Peyer's patch (tissue), 4 donors: ENCODE measurements around the gene MIGA1. TPM values are rescaled to one million over a fixed set of nuclear protein-coding genes. Genes with fewer than 3 reads are reported as not detected.

Experiments used
- DNase-seq, 3 donors: peaks; one replicate each; pipeline ENCODE4 v3.0.0-alpha.2; 2017 to 2019
- H3K27ac ChIP-seq, 4 donors: fragments of 200-600 bp; sonication (generic); one replicate each; pipeline ENCODE4 v1.5.1; 2016 to 2019
- H3K27me3 ChIP-seq, 2 donors: fragments of 200-600 bp; sonication (generic); one replicate each; pipeline ENCODE4 v1.5.1; 2019
- H3K36me3 ChIP-seq, 3 donors: fragments of 200-600 bp; sonication (generic); one replicate each; pipeline ENCODE4 v1.5.1; 2016 to 2019
- H3K4me1 ChIP-seq, 4 donors: fragments of 200-600 bp; sonication (generic); one replicate each; pipeline ENCODE4 v1.5.1; 2016 to 2019
- H3K4me3 ChIP-seq, 4 donors: fragments of 200-600 bp; sonication (generic); 1 replicate in 3 of 4; 2 replicates in 1 of 4; pipeline ENCODE4 v1.5.1; 2016 to 2019; ENCODE audit warnings: mild to moderate bottlenecking in 1 of 4
- H3K9me3 ChIP-seq, 4 donors: fragments of 200-600 bp; sonication (generic); one replicate each; pipeline ENCODE4 v1.5.1; 2016 to 2019; ENCODE audit warnings: mild to moderate bottlenecking in 1 of 4
- POLR2A ChIP-seq, 2 donors: fragments of 450-650 bp; IDR thresholded peaks; one replicate each; pipeline ENCODE4 v1.5.1; 2017; ENCODE audit warnings: antibody characterized with exemption in 2 of 2, mild to moderate bottlenecking in 2 of 2, moderate library complexity in 2 of 2
- total RNA-seq, 4 donors: library from RNA; depleted of rRNA; stranded (reverse); fragments of >200 nt; gene quantifications; one replicate each; pipeline ENCODE4 v1.1.0, GENCODE V29; 2016
- TF ChIP-seq, protein P1 (sequence below), 6 experiments: fragments of 450-650 bp in 4 of 6; fragments of 200-600 bp in 2 of 6; sonication (generic) in 1 of 6; IDR thresholded peaks; one replicate each; pipeline ENCODE4 v1.5.1; 2017 to 2019; ENCODE audit warnings: antibody characterized with exemption in 6 of 6, mild to moderate bottlenecking in 3 of 6, moderate library complexity in 1 of 6

The MIGA1 gene
- total RNA-seq, 4 donors from 2014 or later, result 7.4 to 21.9 (median 17.4) TPM

DNA sequence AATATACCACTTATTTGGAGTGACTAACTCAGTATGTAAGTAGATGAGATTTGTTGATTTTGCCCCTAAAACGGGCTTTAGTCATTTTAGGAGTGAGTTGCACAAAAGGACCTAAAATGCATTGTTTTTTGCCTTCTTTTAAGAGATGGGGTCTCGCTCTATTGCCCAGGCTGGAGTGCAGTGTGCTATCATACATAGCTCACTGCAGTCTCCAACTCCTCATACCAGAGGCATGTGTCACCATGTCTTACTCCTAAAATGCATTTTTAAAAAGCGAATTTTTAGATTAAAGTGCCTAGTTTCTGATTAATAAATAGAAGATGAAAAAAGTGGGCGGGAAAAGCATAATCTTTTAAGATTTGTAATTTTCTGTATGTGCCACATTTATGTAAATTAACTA, 97.4 kb downstream of the MIGA1 start:
- DNase-seq, result no peak
- TF ChIP-seq, protein P1, sequence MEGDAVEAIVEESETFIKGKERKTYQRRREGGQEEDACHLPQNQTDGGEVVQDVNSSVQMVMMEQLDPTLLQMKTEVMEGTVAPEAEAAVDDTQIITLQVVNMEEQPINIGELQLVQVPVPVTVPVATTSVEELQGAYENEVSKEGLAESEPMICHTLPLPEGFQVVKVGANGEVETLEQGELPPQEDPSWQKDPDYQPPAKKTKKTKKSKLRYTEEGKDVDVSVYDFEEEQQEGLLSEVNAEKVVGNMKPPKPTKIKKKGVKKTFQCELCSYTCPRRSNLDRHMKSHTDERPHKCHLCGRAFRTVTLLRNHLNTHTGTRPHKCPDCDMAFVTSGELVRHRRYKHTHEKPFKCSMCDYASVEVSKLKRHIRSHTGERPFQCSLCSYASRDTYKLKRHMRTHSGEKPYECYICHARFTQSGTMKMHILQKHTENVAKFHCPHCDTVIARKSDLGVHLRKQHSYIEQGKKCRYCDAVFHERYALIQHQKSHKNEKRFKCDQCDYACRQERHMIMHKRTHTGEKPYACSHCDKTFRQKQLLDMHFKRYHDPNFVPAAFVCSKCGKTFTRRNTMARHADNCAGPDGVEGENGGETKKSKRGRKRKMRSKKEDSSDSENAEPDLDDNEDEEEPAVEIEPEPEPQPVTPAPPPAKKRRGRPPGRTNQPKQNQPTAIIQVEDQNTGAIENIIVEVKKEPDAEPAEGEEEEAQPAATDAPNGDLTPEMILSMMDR (IDR thresholded peaks at IDR 0.05), result no peak
- no peak for TF ChIP-seq POLR2A (IDR thresholded peaks at IDR 0.05)
- Histone ChIP-seq H3K4me3 (no peak overlapping the region), H3K36me3 (no peaks in the 10 kb centered on the region), H3K27ac (no peak overlapping the region), H3K27me3 (no peaks in the 10 kb centered on the region), H3K9me3 (no peaks in the 10 kb centered on the region), H3K4me1 (no peaks in the 10 kb centered on the region)

DNA sequence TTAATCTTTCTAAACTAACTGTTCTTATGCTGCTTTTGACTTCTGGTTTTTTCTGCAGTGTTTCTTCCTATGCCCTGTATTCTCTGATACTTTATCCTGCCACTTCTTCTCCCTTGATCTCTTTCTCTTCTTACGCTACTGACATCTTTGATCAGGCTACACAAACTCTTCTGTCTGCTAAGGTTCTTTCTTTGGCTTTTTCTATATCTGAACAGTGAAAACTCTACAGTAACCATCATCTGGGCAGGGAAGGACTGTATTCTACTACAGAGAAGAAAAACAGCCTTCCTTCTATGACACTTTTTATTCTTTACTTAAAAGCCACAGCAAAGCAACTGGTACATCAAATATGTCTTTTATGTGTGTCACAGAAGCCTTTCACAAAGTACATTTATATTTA, 101.6 kb downstream of the MIGA1 start:
- Histone ChIP-seq H3K27ac (no peak overlapping the region), H3K4me1 (no peaks in the 10 kb centered on the region), H3K9me3 (no peaks in the 10 kb centered on the region), H3K36me3 (no peaks in the 10 kb centered on the region), H3K27me3 (no peaks in the 10 kb centered on the region), H3K4me3 (no peak overlapping the region)
- TF ChIP-seq POLR2A (IDR thresholded peaks at IDR 0.05), result no peak
- TF ChIP-seq, protein P1 (IDR thresholded peaks at IDR 0.05), result no peak
- DNase-seq, result no peak

DNA sequence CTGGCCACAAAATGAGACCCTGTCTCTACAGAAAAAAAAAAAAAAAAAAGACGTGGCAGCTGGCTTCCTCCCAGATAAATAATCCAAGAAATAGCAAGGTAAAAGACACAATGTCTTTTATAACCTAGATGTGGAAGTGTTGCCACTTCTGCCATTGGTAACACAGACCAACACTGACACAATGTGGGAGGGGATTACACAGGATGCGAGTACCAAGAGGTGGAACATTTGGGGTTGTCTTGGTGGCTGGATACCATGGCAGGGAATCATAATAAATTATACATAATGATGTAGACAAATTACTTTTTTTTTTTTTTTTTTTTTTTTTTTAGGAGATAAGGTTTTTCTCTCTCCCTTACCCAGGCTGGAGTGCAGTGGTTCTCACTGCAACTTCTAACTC, 103.0 kb downstream of the MIGA1 start:
- H3K9me3 ChIP-seq, result no peaks in the 10 kb centered on the region
- DNase-seq, result no peak
- H3K36me3 ChIP-seq, result no peaks in the 10 kb centered on the region
- TF ChIP-seq, protein P1 (IDR thresholded peaks at IDR 0.05), result no peak
- TF ChIP-seq POLR2A (IDR thresholded peaks at IDR 0.05), result no peak
- H3K27ac ChIP-seq, result no peak overlapping the region
- H3K4me1 ChIP-seq, result no peaks in the 10 kb centered on the region
- no peak overlapping the region for H3K4me3 ChIP-seq
- no peaks in the 10 kb centered on the region for H3K27me3 ChIP-seq

DNA sequence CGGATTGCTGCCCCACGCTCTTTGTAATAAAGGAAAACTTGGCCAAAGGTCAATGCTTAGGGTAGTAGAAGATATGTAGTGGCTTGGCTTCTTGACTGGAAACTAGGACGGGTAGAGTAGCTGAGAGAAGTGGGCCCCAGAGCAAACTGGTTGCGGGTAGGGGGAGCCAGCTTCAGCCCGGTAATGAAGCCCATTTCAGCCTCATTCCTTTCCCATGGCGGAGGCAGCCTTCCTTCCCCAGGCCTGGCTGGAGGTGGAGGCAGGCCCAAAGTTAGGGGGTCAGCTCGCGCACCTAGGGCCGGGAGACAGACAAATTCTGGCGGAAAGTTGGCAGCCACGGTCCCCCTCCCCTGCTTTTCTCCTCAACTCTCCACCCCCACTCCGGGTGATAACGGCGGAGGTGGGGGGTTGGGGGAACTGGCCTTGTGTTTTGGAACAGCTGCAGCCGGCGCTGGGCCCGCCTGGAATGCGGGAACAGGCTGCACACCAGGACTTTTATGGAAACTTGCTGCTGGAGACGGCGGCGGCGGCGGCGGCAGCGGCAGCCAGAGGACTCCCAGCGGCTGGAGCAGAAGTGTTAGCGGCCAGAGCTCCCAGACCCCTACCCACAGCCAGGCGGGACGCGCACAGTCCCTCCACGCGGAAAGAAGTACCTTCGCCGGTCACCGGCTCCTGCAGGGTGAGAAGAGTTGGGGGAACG, 108.8 kb downstream of the MIGA1 start, which contains the start of gene NEXN:
NEXN (plus strand) TSS at position 544 of the 700 bp plus-strand sequence. CDS start 27,483 bp downstream, outside the sequence.
- H3K27ac ChIP-seq, result peak within 1 kb of the TSS; percentile 54 to 92 (median 78)
- H3K4me3 ChIP-seq, result peak within 1 kb of the TSS; percentile 51 to 78 (median 58)
- peaks cover 0 to 10% (median 0%) of the 10 kb centered on the region in 4 donors for H3K4me1 ChIP-seq
- TF ChIP-seq, protein P1 (IDR thresholded peaks at IDR 0.05), result no peak
- peak in 1 of 2 donors; percentile 21 for TF ChIP-seq POLR2A (IDR thresholded peaks at IDR 0.05)
- H3K36me3 ChIP-seq, result no peaks in the 10 kb centered on the region
- DNase-seq, result peak; percentile 24 to 69 (median 67)
- no peaks in the 10 kb centered on the region for H3K27me3 ChIP-seq
- H3K9me3 ChIP-seq, result no peaks in the 10 kb centered on the region

DNA sequence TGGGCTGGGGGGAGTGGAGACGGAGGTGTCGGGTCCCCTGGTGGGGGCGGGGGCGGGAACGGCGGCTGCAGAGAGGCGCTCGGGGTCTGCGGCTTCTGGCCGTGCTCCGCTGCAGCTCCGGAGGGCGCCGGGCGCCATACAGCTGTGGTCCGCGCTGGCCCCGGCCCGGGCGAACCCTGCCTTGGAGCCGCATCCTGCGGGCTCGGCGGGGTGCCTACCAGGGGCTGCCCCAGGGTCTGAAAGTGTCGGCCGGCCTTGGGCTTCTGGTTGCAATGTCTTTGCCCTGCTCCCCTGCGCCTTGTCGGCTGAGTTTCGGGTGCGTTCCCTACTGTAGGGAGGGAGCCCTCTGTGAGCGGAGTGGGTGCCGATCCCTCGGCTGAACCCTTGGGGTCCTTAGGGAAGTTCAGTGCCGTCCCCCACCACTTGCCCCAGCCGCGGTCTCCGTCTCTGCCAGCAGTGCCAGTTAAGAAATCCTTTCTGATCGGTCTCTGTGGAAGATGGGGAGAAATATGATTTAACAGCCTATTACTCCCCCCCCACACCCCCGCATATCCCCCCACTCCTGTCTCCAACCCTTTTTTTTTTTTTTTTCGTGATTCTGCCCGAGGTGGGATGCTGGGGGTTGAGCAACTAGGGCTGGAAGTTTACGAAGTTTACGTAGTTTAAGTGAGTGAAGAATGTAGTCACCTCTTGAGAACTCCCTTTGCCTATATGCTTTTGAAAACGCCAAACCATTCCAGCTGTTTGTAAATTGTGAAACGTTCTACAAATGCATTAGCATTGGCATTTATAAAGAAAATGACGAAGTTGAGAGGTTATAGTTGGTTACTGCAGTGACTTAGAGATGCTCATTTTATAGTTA, 109.6 kb downstream of the MIGA1 start:
- Histone ChIP-seq H3K27me3 (no peaks in the 10 kb centered on the region), H3K4me1 (peaks cover 0 to 10% (median 0%) of the 10 kb centered on the region in 4 donors), H3K9me3 (no peaks in the 10 kb centered on the region), H3K4me3 (peak overlapping the region; percentile 51 to 78 (median 58)), H3K27ac (peak overlapping the region; percentile 54 to 92 (median 78)), H3K36me3 (no peaks in the 10 kb centered on the region)
- TF ChIP-seq, protein P1 (IDR thresholded peaks at IDR 0.05), result no peak
- no peak for TF ChIP-seq POLR2A (IDR thresholded peaks at IDR 0.05)
- peak in 2 of 3 donors; percentile 49 to 58 for DNase-seq
